GM23248 (cell line): ENCODE measurements around the gene SSTR5. TPM values are rescaled to one million over a fixed set of nuclear protein-coding genes. Genes with fewer than 3 reads are reported as not detected.
"Not testable (repeated sequence)": the region's sequence is repeated elsewhere in the genome, so short reads cannot be mapped to it uniquely, and the experiment has no call there.

ENCODE experiments used
- DNase-seq: peaks from one replicate; pipeline ENCODE4 v3.0.0-alpha.2; 2015
- H2AFZ ChIP-seq: fragments of 200-600 bp; sonication (generic); 2 replicates; pipeline ENCODE4 v1.6.1; 2016; ENCODE audit warnings: antibody characterized with exemption
- H3F3A ChIP-seq: fragments of 200-600 bp; sonication (generic); 2 replicates; pipeline ENCODE4 v1.6.1; 2016; ENCODE audit warnings: mild to moderate bottlenecking, antibody characterized with exemption, mixed run types; ENCODE audit not compliant: insufficient read depth
- H3K27ac ChIP-seq: fragments of 200-600 bp; sonication (generic); 2 replicates; pipeline ENCODE4 v1.5.1; 2016; ENCODE audit warnings: mild to moderate bottlenecking
- H3K27me3 ChIP-seq: fragments of 200-600 bp; sonication (generic); replicated peaks from 2 replicates; pipeline ENCODE4 v1.6.1; 2016; ENCODE audit warnings: mild to moderate bottlenecking; ENCODE audit not compliant: insufficient read depth
- H3K36me3 ChIP-seq: fragments of 200-600 bp; sonication (generic); 2 replicates; pipeline ENCODE4 v1.6.1; 2016; ENCODE audit warnings: low read depth, mild to moderate bottlenecking
- H3K4me1 ChIP-seq: fragments of 200-600 bp; sonication (generic); 2 replicates; pipeline ENCODE4 v1.6.1; 2016; ENCODE audit warnings: mild to moderate bottlenecking; ENCODE audit not compliant: insufficient read depth
- H3K4me2 ChIP-seq: fragments of 200-600 bp; sonication (generic); one replicate; pipeline ENCODE4 v1.6.1; 2016; ENCODE audit warnings: mild to moderate bottlenecking; ENCODE audit not compliant: unreplicated experiment
- H3K4me3 ChIP-seq: fragments of 200-600 bp; sonication (generic); 2 replicates; pipeline ENCODE4 v1.5.1; 2016; ENCODE audit warnings: mild to moderate bottlenecking
- H3K79me2 ChIP-seq: fragments of 200-600 bp; sonication (generic); 2 replicates; pipeline ENCODE4 v1.6.1; 2016; ENCODE audit warnings: mild to moderate bottlenecking; ENCODE audit not compliant: insufficient read depth
- H3K9ac ChIP-seq: fragments of 200-600 bp; sonication (generic); 2 replicates; pipeline ENCODE4 v1.6.1; 2016; ENCODE audit warnings: mild to moderate bottlenecking
- H3K9me2 ChIP-seq: fragments of 200-600 bp; sonication (generic); 2 replicates; pipeline ENCODE4 v1.6.1; 2016; ENCODE audit warnings: mixed run types, mild to moderate bottlenecking, moderate library complexity; ENCODE audit not compliant: insufficient read depth
- H3K9me3 ChIP-seq: fragments of 200-600 bp; sonication (generic); one replicate; pipeline ENCODE4 v1.6.1; 2017; ENCODE audit warnings: low read depth
- H4K20me1 ChIP-seq: fragments of 200-600 bp; sonication (generic); 2 replicates; pipeline ENCODE4 v1.6.0; 2016; ENCODE audit not compliant: insufficient read depth
- EZH2 ChIP-seq: fragments of 200-600 bp; sonication (generic); IDR thresholded peaks from 2 replicates; pipeline ENCODE4 v1.6.1; 2018; ENCODE audit warnings: antibody characterized with exemption, mild to moderate bottlenecking; ENCODE audit not compliant: insufficient read depth, poor library complexity, severe bottlenecking
- EZH2phosphoT487 ChIP-seq: fragments of 200-600 bp; sonication (generic); IDR thresholded peaks from 2 replicates; pipeline ENCODE4 v1.6.1; 2018; ENCODE audit warnings: antibody characterized with exemption, moderate library complexity, mild to moderate bottlenecking, low read depth; ENCODE audit not compliant: insufficient read depth
- WGBS, 2 experiments: methylation state at CpG; one replicate each; pipeline ENCODE4 v1.1.6; 2015 to 2017; ENCODE audit warnings: low lambda C conversion rate in 2 of 2, low coverage in 1 of 2; ENCODE audit errors: missing lambda C conversion rate in 2 of 2; 5-methylcytosine and 5-hydroxymethylcytosine counted together
- in situ Hi-C: fragments of 300-500 bp; cut with MboI; formaldehyde crosslinking; loops from 2 replicates; pipeline ENCODE4 v1.15.0; 2020
- polyA plus RNA-seq: library from polyadenylated mRNA; unstranded; fragments of >200 nt; fragmentation: Nextera tagmentation; extraction: Ambion mirVana; gene quantifications from 2 replicates; pipeline ENCODE4 v1.2.1, GENCODE V29; 2016
- total RNA-seq: library from RNA; depleted of rRNA; stranded (reverse); fragments of >200 nt; shearing (Covaris generic); gene quantifications from 2 replicates; pipeline ENCODE4 v1.2.3, GENCODE V29; 2014; rRNA removed

Gene SSTR5
- total RNA-seq (not detected in 2 replicates), polyA plus RNA-seq (not detected in 2 replicates)

- peaks cover 23% of the 10 kb centered on the region for H3K27me3 ChIP-seq
- no peaks in the 10 kb centered on the region for H3K36me3 ChIP-seq
- H3K4me3 ChIP-seq, result no peak within 1 kb of the TSS
- in situ Hi-C loops, result loop anchor here (25.0 kb wide), 1 partner anchor 260 kb away; the partner anchor contains the start of gene GNG13
- H2AFZ ChIP-seq, result no peak within 1 kb of the TSS
- no peaks in the 10 kb centered on the region for H3K4me1 ChIP-seq
- WGBS, 2 experiments, result 8 to 10% methylated on average over 8 to 44 of the region's 59 CpGs
- no peak for DNase-seq
- no peak within 1 kb of the TSS for H3K27ac ChIP-seq
- no peaks in the 10 kb centered on the region for H4K20me1 ChIP-seq
- H3K9me3 ChIP-seq, result no peaks in the 10 kb centered on the region
- no peak within 1 kb of the TSS for H3K4me2 ChIP-seq
- no peaks in the 10 kb centered on the region for H3K79me2 ChIP-seq
- H3K9me2 ChIP-seq, result no peaks in the 10 kb centered on the region
- H3F3A ChIP-seq, result no peaks in the 10 kb centered on the region
- TF ChIP-seq EZH2phosphoT487, result no peak
- TF ChIP-seq EZH2, result no peak
- no peak within 1 kb of the TSS for H3K9ac ChIP-seq
These were observed at the start of gene SSTR5 for GRCh38 chr16:1072526-1073261. TSS of gene SSTR5 (plus strand) at chr16:1072747. CDS start at chr16:1078869, 6,122 bp downstream.

- H3K4me1 ChIP-seq, result peaks cover 6% of the 10 kb centered on the region; the same call in 1 of the 2 replicates
- no peak overlapping the region for H2AFZ ChIP-seq
- H3K27ac ChIP-seq, result no peak overlapping the region
- H3K9me3 ChIP-seq, result no peaks in the 10 kb centered on the region
- 70 to 73% methylated on average over 19 to 20 of the region's 20 CpGs for WGBS, 2 experiments
- TF ChIP-seq EZH2, result no peak
- TF ChIP-seq EZH2phosphoT487, result no peak
- H4K20me1 ChIP-seq, result no peaks in the 10 kb centered on the region
- H3K36me3 ChIP-seq, result no peaks in the 10 kb centered on the region
- H3K27me3 ChIP-seq, result peaks cover 16% of the 10 kb centered on the region
- no peaks in the 10 kb centered on the region for H3K9me2 ChIP-seq
- H3K4me2 ChIP-seq, result no peak overlapping the region
- no peak overlapping the region for H3K9ac ChIP-seq
- H3K4me3 ChIP-seq, result no peak overlapping the region
- DNase-seq, result no peak
- in situ Hi-C loops, result no loop called here
- H3F3A ChIP-seq, result no peaks in the 10 kb centered on the region
- H3K79me2 ChIP-seq, result no peaks in the 10 kb centered on the region
These were observed 48.4 kb upstream of the SSTR5 start for GRCh38 chr16:1024138-1024537.

GRCh38 chr16:1025183-1025809 lies 47.3 kb upstream of the SSTR5 start:
- H3K27ac ChIP-seq, H4K20me1 ChIP-seq, H3K79me2 ChIP-seq, H3K36me3 ChIP-seq, H2AFZ ChIP-seq, H3K4me2 ChIP-seq, H3K9me3 ChIP-seq, H3K4me1 ChIP-seq, DNase-seq, H3F3A ChIP-seq, H3K9me2 ChIP-seq, H3K4me3 ChIP-seq, in situ Hi-C loops, H3K9ac ChIP-seq: not testable (repeated sequence)
- 57 to 61% methylated on average over 24 of the region's 24 CpGs for WGBS, 2 experiments
- H3K27me3 ChIP-seq, result peaks cover 26% of the 10 kb centered on the region

GRCh38 chr16:1026057-1026783 lies 46.3 kb upstream of the SSTR5 start:
- no peak for DNase-seq
- in situ Hi-C loops, result no loop called here
- H3K9ac ChIP-seq, result no peak overlapping the region
- no peaks in the 10 kb centered on the region for H3K79me2 ChIP-seq
- H3K4me1 ChIP-seq, result no peaks in the 10 kb centered on the region
- no peaks in the 10 kb centered on the region for H4K20me1 ChIP-seq
- H2AFZ ChIP-seq, result no peak overlapping the region
- H3K36me3 ChIP-seq, result no peaks in the 10 kb centered on the region
- H3F3A ChIP-seq, result no peaks in the 10 kb centered on the region
- H3K27me3 ChIP-seq, result peaks cover 26% of the 10 kb centered on the region
- H3K4me2 ChIP-seq, result no peak overlapping the region
- H3K9me3 ChIP-seq, result no peaks in the 10 kb centered on the region
- no peaks in the 10 kb centered on the region for H3K9me2 ChIP-seq
- 50 to 51% methylated on average over 35 of the region's 35 CpGs for WGBS, 2 experiments
- H3K27ac ChIP-seq, result no peak overlapping the region
- no peak overlapping the region for H3K4me3 ChIP-seq
- TF ChIP-seq EZH2phosphoT487, result no peak
- no peak for TF ChIP-seq EZH2
